HG03175 (cell line): ENCODE results near the gene CC2D2A.
A peak's percentile ranks its signal among the peaks of the same experiment; 100 is the strongest.

Source experiments
- ATAC-seq: cut with Tn5 transposase; IDR thresholded peaks from one replicate; pipeline ENCODE4 v1.9.1; 2021; ENCODE audit warnings: mild to moderate bottlenecking, moderate library complexity; ENCODE audit not compliant: unreplicated experiment

The CC2D2A gene

GRCh38 chr4:15469402-15470127, at the start of gene CC2D2A:
Gene CC2D2A, plus strand, starts transcription at chr4:15469882. Its CDS starts 6,051 bp downstream, at chr4:15475933.
- no peak for ATAC-seq

GRCh38 chr4:15420642-15421041, 49.0 kb upstream of the CC2D2A start:
- no peak for ATAC-seq

GRCh38 chr4:15423285-15423711, 46.4 kb upstream of the CC2D2A start:
- ATAC-seq: no peak

- no peak for ATAC-seq
These were observed 44.2 kb upstream of the CC2D2A start for GRCh38 chr4:15425520-15425919.

- no peak for ATAC-seq
These were observed 42.5 kb upstream of the CC2D2A start for GRCh38 chr4:15427161-15427560.

GRCh38 chr4:15427701-15428100, 42.0 kb upstream of the CC2D2A start, which contains the start of gene C1QTNF7:
Gene C1QTNF7, plus strand, starts transcription at chr4:15428033. Its CDS starts 7,711 bp downstream, at chr4:15435744.
- ATAC-seq: no peak

- ATAC-seq: no peak
These were observed 41.1 kb upstream of the CC2D2A start for GRCh38 chr4:15428611-15429010.

- no peak for ATAC-seq
These were observed 35.6 kb upstream of the CC2D2A start for GRCh38 chr4:15434091-15434490.

GRCh38 chr4:15434676-15435075, 35.0 kb upstream of the CC2D2A start:
- no peak for ATAC-seq

- ATAC-seq: no peak
These were observed 33.2 kb upstream of the CC2D2A start for GRCh38 chr4:15436513-15436912.

GRCh38 chr4:15438939-15439524, 30.6 kb upstream of the CC2D2A start:
- ATAC-seq: no peak

GRCh38 chr4:15443371-15444160, 26.1 kb upstream of the CC2D2A start:
- ATAC-seq: no peak

GRCh38 chr4:15444276-15444675, 25.4 kb upstream of the CC2D2A start:
- ATAC-seq: no peak

- no peak for ATAC-seq
These were observed 24.7 kb upstream of the CC2D2A start for GRCh38 chr4:15444879-15445547.

GRCh38 chr4:15451181-15451865, 18.4 kb upstream of the CC2D2A start:
- ATAC-seq: no peak

- no peak for ATAC-seq
These were observed 17.6 kb upstream of the CC2D2A start for GRCh38 chr4:15451866-15452765.

- ATAC-seq: no peak
These were observed 14.4 kb upstream of the CC2D2A start for GRCh38 chr4:15455290-15455689.

GRCh38 chr4:15457406-15458201, 12.1 kb upstream of the CC2D2A start:
- ATAC-seq: peak; percentile 97

- ATAC-seq: no peak
These were observed 11.1 kb upstream of the CC2D2A start for GRCh38 chr4:15458616-15459015.
